ENCODE results near the gene BCAN.
A peak's percentile ranks its signal among the peaks of the same experiment; 100 is the strongest.

BCAN gene

DNA sequence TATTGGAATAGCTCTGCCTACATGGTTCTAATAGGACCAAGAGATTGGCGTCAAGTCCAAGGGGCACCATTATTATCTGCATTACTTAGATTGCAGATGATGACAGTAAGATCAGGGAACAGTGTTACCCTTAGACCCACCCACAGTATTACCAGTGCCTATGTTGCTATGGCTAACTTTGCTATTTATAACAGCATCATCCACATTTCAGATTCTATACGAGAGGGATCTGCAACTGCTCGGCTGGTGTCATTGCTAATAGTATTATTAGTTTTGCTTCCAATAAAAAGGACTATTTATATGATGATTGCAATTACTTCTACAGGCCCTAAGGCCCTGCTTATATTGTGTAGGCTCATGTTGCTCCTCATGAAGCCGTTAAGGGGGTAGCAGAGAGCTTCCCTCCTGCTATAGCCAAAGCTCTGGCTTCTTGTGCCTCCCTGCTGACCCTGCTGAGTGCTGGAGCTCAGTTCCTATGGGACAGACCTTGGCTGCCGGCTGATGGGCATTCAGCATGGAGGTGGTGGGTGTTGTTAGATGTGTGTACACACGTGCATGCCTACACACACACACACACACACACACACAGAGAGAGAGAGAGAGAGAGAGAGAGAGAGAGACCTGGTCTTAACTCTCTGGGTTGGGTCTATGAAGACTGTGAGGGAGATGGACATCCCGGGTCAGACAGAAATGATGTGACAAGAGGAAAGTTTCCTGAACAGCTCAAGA is 1.3 kb downstream of the BCAN start:
- no peak for DNase-seq (ENCODE audit: low read depth in 2 of 2)

GRCh38 chr1:156643778-156644092 is 1.8 kb downstream of the BCAN start:
- no peak for DNase-seq (ENCODE audit: low read depth in 2 of 2)

- no peak for DNase-seq (ENCODE audit: low read depth in 2 of 2)
Measured at GRCh38 chr1:156644146-156644545, 2.2 kb downstream of the BCAN start.

GRCh38 chr1:156644640-156645039 is 2.7 kb downstream of the BCAN start:
- no peak for DNase-seq (ENCODE audit: low read depth in 2 of 2)

DNA sequence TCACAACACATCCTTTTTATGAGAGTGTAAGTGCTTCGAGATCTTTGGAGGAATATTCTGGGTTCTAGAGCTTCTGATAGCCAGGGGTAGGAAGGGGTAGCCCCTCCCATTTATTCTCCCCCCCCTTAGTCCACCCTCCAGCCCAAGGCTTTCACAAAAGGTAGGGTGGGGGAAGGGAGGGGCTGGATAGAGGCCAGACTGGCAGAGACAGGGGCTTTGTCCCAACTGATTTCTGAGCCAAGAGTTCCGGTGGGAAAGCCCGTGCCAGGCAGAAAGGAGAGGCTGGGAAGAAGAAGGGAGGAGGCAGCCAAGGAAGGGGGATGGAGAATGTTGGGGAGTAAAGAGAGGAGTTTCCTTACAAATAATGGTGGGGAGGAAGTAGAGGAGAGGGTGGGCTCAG is 3.1 kb downstream of the BCAN start:
- DNase-seq (ENCODE audit: low read depth in 2 of 2), result no peak

- no peak for DNase-seq (ENCODE audit: low read depth in 2 of 2)
Measured at GRCh38 chr1:156645666-156646065, 3.7 kb downstream of the BCAN start.

GRCh38 chr1:156646738-156647211 is 4.9 kb downstream of the BCAN start:
- no peak for DNase-seq (ENCODE audit: low read depth in 2 of 2)

DNA sequence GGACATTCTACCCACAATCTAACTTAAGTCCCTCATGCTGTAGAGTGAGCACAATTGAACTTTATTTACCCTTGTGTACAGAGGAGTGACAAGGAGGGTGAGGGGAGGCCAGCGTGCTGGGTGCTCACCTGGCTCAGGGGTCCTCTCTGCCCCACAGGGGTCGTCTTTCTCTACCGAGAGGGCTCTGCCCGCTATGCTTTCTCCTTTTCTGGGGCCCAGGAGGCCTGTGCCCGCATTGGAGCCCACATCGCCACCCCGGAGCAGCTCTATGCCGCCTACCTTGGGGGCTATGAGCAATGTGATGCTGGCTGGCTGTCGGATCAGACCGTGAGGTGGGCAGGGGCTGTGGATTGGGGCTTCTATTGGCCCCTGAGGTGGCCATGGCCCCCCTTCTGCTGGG is 5.4 kb downstream of the BCAN start:
- no peak for DNase-seq (ENCODE audit: low read depth in 2 of 2)

DNA sequence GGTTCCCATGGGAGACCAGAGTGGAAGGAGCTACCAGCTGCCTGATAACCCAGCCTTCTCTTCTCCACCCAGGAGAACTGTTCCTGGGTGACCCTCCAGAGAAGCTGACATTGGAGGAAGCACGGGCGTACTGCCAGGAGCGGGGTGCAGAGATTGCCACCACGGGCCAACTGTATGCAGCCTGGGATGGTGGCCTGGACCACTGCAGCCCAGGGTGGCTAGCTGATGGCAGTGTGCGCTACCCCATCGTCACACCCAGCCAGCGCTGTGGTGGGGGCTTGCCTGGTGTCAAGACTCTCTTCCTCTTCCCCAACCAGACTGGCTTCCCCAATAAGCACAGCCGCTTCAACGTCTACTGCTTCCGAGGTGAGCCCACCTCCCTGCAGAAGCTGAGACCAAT is 6.6 kb downstream of the BCAN start:
- no peak for DNase-seq (ENCODE audit: low read depth in 2 of 2)

- no peak for DNase-seq (ENCODE audit: low read depth in 2 of 2)
Measured at GRCh38 chr1:156648951-156649350, 7.0 kb downstream of the BCAN start.

- no peak for DNase-seq (ENCODE audit: low read depth in 2 of 2)
Measured at GRCh38 chr1:156652131-156652991, 10.4 kb downstream of the BCAN start.

- no peak for DNase-seq (ENCODE audit: low read depth in 2 of 2)
Measured at GRCh38 chr1:156652992-156653355, 11.1 kb downstream of the BCAN start.

- DNase-seq (ENCODE audit: low read depth in 2 of 2), result no peak
Measured at GRCh38 chr1:156654700-156655099, 12.8 kb downstream of the BCAN start.

GRCh38 chr1:156655151-156655903 is 13.4 kb downstream of the BCAN start:
- DNase-seq (ENCODE audit: low read depth in 2 of 2), result no peak

- DNase-seq (ENCODE audit: low read depth in 2 of 2), result no peak
Measured at GRCh38 chr1:156655904-156656516, 14.1 kb downstream of the BCAN start.

GRCh38 chr1:156656806-156657740 is 15.2 kb downstream of the BCAN start:
- DNase-seq (ENCODE audit: low read depth in 2 of 2), result peak; percentile 46 to 60

DNA sequence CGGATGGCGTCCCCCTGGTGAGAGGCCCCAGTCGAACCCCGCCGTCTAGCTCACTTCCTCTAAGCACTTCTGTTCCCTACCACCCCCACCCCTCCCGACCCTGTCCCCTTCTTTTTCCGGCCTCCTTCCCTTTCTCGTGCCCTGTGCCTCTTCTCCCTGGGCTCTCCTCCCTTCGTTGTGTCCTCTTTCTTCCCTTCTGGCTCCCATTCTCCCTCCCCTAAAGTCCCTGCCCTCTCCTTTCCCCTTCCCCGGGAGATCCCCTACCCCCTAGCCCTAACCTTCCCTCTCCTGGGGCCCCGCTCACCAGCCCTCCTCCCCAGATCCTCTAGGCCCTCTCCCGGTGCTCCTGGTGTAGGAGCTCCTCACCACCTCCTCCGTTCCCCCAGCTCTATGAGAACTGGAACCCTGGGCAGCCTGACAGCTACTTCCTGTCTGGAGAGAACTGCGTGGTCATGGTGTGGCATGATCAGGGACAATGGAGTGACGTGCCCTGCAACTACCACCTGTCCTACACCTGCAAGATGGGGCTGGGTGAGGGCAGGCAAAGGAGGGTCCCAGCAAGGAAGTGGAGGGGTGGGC is 15.9 kb downstream of the BCAN start:
- DNase-seq (ENCODE audit: low read depth in 2 of 2), result no peak

DNA sequence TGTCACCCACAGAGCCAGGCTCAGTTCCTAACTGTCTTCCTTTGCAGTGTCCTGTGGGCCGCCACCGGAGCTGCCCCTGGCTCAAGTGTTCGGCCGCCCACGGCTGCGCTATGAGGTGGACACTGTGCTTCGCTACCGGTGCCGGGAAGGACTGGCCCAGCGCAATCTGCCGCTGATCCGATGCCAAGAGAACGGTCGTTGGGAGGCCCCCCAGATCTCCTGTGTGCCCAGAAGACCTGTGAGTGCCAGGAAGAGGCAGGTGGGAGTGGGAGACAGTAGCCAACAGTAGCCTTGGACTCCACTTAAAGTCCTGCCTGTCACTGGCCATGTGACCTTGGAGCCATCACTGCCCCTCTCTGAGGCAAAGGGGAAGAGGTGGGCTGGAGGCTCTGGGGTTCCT is 16.6 kb downstream of the BCAN start:
- DNase-seq (ENCODE audit: low read depth in 2 of 2), result no peak

GRCh38 chr1:156658945-156659574 is 17.1 kb downstream of the BCAN start:
- DNase-seq (ENCODE audit: low read depth in 2 of 2), result no peak

DNA sequence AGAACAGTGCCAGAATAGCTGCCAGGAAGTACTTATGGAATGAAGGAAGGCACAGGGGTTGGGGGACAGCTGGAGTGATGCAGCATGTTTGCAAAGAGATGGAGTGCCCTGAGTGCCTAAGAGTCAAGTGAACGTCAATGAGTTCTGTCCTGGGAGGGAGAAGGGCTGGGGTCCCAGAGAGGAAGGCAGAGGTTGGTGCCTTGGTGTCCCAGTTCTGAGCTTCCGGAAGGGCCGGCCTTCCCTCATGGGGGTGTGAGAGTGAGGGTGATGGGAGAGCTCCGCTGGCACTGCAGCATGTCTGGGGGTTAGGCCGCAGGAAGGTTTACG is 17.7 kb downstream of the BCAN start:
- DNase-seq (ENCODE audit: low read depth in 2 of 2), result no peak

All from activated CD8-positive, alpha-beta memory T cell treated with anti-CD3 and anti-CD28 coated beads for 4 hours (primary cell).